Measurements from ENCODE around the gene CREB3L2.
"Not testable (repeated sequence)": the region's sequence is repeated elsewhere in the genome, so short reads cannot be mapped to it uniquely, and the experiment has no call there.

CREB3L2 gene

GRCh38 chr7:137832990-137833389, 168.9 kb downstream of the CREB3L2 start:
- DNase-seq: not testable (repeated sequence)

GRCh38 chr7:137832382-137832781, 169.5 kb downstream of the CREB3L2 start:
- DNase-seq: no peak

GRCh38 chr7:137831555-137831954, 170.3 kb downstream of the CREB3L2 start:
- DNase-seq: not testable (repeated sequence)

GRCh38 chr7:137829337-137829992, 172.4 kb downstream of the CREB3L2 start:
- no peak for DNase-seq

- no peak for DNase-seq
These were observed 173.4 kb downstream of the CREB3L2 start for GRCh38 chr7:137828456-137828855.

GRCh38 chr7:137825489-137825888, 176.4 kb downstream of the CREB3L2 start:
- DNase-seq: no peak

Measured in T-helper 2 cell (primary cell).